ENCODE data around the gene SLC41A1.

SLC41A1 gene

DNA sequence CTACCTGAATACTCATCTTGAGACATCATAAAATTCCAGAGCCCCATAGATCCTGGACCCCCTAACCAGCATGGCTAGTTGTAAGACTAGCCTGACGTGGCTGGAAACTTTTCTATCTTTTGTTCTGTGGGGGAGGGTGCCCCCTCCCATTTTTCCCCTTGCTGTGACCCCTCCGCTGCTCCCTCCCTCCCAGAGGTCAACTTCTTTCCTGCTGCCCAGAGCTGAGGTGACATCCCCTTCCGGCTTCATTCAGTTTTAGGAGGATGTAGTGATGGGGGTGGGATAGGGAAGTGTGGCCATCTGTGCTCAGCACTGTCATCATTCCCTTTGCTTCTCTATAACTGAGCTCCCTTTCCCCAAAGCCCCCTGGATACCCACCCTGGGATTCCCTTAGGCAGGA lies 4.4 kb upstream of the SLC41A1 start:
- no peak for DNase-seq
- TF ChIP-seq, protein P1, sequence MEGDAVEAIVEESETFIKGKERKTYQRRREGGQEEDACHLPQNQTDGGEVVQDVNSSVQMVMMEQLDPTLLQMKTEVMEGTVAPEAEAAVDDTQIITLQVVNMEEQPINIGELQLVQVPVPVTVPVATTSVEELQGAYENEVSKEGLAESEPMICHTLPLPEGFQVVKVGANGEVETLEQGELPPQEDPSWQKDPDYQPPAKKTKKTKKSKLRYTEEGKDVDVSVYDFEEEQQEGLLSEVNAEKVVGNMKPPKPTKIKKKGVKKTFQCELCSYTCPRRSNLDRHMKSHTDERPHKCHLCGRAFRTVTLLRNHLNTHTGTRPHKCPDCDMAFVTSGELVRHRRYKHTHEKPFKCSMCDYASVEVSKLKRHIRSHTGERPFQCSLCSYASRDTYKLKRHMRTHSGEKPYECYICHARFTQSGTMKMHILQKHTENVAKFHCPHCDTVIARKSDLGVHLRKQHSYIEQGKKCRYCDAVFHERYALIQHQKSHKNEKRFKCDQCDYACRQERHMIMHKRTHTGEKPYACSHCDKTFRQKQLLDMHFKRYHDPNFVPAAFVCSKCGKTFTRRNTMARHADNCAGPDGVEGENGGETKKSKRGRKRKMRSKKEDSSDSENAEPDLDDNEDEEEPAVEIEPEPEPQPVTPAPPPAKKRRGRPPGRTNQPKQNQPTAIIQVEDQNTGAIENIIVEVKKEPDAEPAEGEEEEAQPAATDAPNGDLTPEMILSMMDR (IDR thresholded peaks at IDR 0.05; ENCODE audit: low read depth, low read length), result no peak

DNA sequence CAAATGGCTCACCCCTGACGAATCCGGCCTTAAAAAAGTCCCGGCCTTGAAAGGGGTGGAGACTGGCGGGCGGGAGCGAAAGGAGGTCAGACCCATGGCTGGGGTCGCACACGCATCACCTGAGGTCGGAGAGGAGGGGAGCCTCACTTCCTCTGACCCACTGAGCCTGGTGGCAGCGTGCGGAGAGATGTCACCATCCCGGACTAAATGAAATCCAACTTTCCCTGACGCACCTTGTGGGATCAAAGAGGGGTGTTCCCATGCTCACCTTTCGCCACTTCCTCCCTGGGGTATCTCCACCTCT lies 709 bp upstream of the SLC41A1 start:
- DNase-seq, result no peak
- TF ChIP-seq, protein P1 (IDR thresholded peaks at IDR 0.05; ENCODE audit: low read depth, low read length), result no peak
- peak overlapping the region; percentile 88 for H3K27ac ChIP-seq
- H3K27me3 ChIP-seq (ENCODE audit: insufficient read depth, low read depth, severe bottlenecking), result no peaks in the 10 kb centered on the region
- peaks cover 23% of the 10 kb centered on the region for H3K36me3 ChIP-seq
- peak overlapping the region; percentile 77 for H3K4me3 ChIP-seq (ENCODE audit: low read depth, low read length)
- H3K9me3 ChIP-seq (ENCODE audit: severe bottlenecking), result no peaks in the 10 kb centered on the region

More for the DNA sequence above, 4.4 kb upstream of the SLC41A1 start:
- H3K36me3 ChIP-seq, result no peaks in the 10 kb centered on the region; the same call in 1 of the 2 replicates
- no peaks in the 10 kb centered on the region for H3K9me3 ChIP-seq (ENCODE audit: severe bottlenecking)
- no peak overlapping the region for H3K27ac ChIP-seq
- H3K4me3 ChIP-seq (ENCODE audit: low read depth, low read length), result no peak overlapping the region
- no peaks in the 10 kb centered on the region for H3K27me3 ChIP-seq (ENCODE audit: insufficient read depth, low read depth, severe bottlenecking)

DNA sequence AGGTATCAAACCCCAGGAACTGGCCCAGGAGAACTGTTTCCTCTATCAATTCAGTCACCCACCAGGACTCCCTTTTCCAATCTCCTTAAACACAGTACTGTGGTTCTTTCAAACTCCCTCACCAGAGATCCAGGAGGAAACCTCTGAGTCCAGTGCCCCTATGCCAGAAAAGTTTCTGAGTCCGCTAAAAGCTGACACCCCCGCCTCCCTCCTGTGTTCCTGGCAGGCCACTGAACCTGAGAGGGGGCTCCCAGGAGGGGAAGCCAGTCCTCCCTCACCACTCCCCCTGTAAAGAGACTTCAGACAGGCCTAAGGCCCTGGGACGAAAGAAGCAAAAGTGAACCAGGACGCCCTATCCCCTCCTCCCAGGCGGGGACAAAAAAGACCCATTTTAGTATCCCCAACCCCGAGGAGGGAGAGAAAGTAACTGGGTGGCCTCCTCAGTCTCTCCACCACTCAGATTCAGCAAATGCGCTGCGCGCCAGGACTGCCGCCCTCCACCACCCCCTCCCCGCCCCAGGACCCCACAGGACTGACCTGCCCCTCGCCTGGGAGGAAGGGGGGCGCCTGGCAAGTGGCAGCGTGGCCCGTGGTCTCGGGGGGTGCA lies 624 bp downstream of the SLC41A1 start:
- Histone ChIP-seq H3K36me3 (peaks cover 32% of the 10 kb centered on the region), H3K27me3 (ENCODE audit: insufficient read depth, low read depth, severe bottlenecking) (no peaks in the 10 kb centered on the region), H3K27ac (peak overlapping the region; percentile 88), H3K9me3 (ENCODE audit: severe bottlenecking) (no peaks in the 10 kb centered on the region), H3K4me3 (ENCODE audit: low read depth, low read length) (peak overlapping the region; percentile 77)
- peak; percentile 73 for DNase-seq
- TF ChIP-seq, protein P1 (IDR thresholded peaks at IDR 0.05; ENCODE audit: low read depth, low read length), result no peak

DNA sequence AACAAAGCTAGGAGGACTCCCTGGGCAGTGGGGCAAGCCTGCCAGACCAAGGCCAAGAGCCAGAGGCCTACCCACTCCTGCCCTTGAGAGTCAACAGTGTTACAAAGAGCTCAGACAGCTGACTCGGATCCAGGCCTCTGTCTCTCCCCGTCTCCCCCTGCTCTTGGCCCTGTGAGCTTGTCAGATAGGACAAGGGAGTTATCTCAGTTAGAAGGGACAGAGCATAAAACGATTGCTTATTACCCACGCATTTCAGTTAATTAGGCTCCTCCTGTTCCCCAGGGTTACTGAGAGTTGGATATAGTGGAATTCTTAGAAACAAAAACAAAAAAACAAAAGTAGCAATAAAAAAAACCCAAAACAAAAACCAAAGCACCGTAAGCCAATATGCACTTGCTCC lies 1.3 kb downstream of the SLC41A1 start:
- TF ChIP-seq, protein P1 (IDR thresholded peaks at IDR 0.05; ENCODE audit: low read depth, low read length), result no peak
- Histone ChIP-seq H3K9me3 (ENCODE audit: severe bottlenecking) (no peaks in the 10 kb centered on the region), H3K27me3 (ENCODE audit: insufficient read depth, low read depth, severe bottlenecking) (no peaks in the 10 kb centered on the region), H3K4me3 (ENCODE audit: low read depth, low read length) (no peak overlapping the region; the same call in 1 of the 2 replicates), H3K27ac (no peak overlapping the region), H3K36me3 (peaks cover 38% of the 10 kb centered on the region)
- DNase-seq, result no peak

DNA sequence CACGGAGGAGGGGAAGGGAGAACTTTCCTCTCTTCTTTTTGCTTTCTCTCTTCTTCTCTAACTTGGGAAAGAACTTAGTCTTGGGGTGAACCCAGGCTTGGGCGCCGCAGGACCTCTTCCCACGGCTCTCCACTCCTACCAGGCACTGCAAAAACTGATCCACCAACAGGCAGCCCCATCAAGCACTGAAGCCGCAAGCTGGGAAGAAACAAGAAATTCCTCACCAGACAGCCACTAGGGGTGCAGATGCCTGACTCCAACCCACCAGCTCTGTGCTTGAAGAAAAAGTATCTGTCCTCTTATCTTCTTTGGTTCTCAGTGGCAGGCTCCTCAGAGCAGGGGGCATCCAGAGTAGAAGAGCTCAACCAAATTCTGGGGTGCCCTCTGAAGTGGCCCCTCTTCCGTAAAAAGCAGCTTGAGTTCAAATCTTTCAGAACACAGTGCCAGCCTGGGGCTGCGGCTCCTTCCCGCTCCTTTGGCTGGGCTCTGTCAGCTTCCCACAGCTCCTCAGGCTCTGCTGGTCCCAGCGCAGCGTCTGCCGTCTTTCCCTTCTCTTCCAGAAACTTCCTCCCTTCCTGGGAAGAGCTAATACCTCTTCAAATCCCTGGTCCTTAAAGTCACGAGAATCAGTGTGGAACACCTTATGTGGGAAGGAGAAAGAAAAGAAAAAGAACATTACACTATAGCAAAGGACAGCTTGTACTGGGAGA lies 2.4 kb downstream of the SLC41A1 start:
- Histone ChIP-seq H3K27ac (no peak overlapping the region), H3K27me3 (ENCODE audit: insufficient read depth, low read depth, severe bottlenecking) (no peaks in the 10 kb centered on the region), H3K9me3 (ENCODE audit: severe bottlenecking) (no peaks in the 10 kb centered on the region), H3K36me3 (peaks cover 41% of the 10 kb centered on the region), H3K4me3 (ENCODE audit: low read depth, low read length) (no peak overlapping the region)
- TF ChIP-seq, protein P1 (IDR thresholded peaks at IDR 0.05; ENCODE audit: low read depth, low read length), result peak; percentile 72
- DNase-seq, result no peak

Measured in WERI-Rb-1 (cell line).